Endothelial cell of umbilical vein (primary cell): ENCODE measurements around the gene SAMD4A. TPM values are rescaled to one million over a fixed set of nuclear protein-coding genes. Genes with fewer than 3 reads are reported as not detected.

ENCODE experiments used
- BruUV-seq: library from RNA; stranded (reverse); fragments of 400-500 nt; replicated peaks from 2 replicates; lab custom pipeline; 2021; lab: Mats Ljungman, UMichigan
- CTCF ChIA-PET: fragments of 300-600, 350-600 bp; sonication (Branson Sonifier 250); formaldehyde crosslinking; loops from one replicate; lab custom pipeline; 2021; ENCODE audit warnings: antibody characterized with exemption, inconsistent platforms; lab: Charles Lee
- POLR2A ChIA-PET: fragments of 300-600, 350-600 bp; sonication (Branson Sonifier 250); formaldehyde crosslinking; loops from one replicate; lab custom pipeline; 2021; ENCODE audit warnings: antibody characterized with exemption, inconsistent platforms; lab: Charles Lee
- DNase-seq: peaks from one replicate; pipeline ENCODE4 v3.0.0-alpha.2; 2011; ENCODE audit warnings: low read depth, low spot score
- FAIRE-seq: peaks from 2 replicates; lab custom pipeline; 2011; peaks lifted over from hg19 to GRCh38; lab: Jason Lieb, UNC
- H2AFZ ChIP-seq: 2 replicates; pipeline ENCODE4 v1.6.0; 2012; ENCODE audit warnings: low read depth, low read length, control low read depth, inconsistent platforms
- H3K27ac ChIP-seq: 2 replicates; pipeline ENCODE4 v1.5.1; 2011; ENCODE audit warnings: low read depth, mild to moderate bottlenecking, control low read depth, low read length, moderate library complexity; ENCODE audit not compliant: insufficient read depth
- H3K27me3 ChIP-seq, 2 experiments: 2 replicates each; pipeline versions ENCODE4 v1.6.0 to v1.6.1; 2011; ENCODE audit warnings: low read length in 2 of 2, mixed read lengths in 1 of 2; ENCODE audit not compliant: control insufficient read depth in 2 of 2, insufficient read depth in 2 of 2
- H3K36me3 ChIP-seq, 2 experiments: 2 replicates in 1 of 2; 3 replicates in 1 of 2; pipeline ENCODE4 v1.5.1; 2011; ENCODE audit warnings: low read length in 2 of 2, mild to moderate bottlenecking in 1 of 2, moderate library complexity in 1 of 2; ENCODE audit not compliant: control insufficient read depth in 2 of 2, insufficient read depth in 2 of 2; ENCODE audit errors: extremely low read depth in 1 of 2
- H3K4me1 ChIP-seq: 3 replicates; pipeline ENCODE4 v1.5.1; 2011; ENCODE audit warnings: mild to moderate bottlenecking, low read length; ENCODE audit not compliant: control insufficient read depth, insufficient read depth; ENCODE audit errors: extremely low read depth
- H3K4me2 ChIP-seq: 2 replicates; pipeline ENCODE4 v1.6.1; 2011; ENCODE audit warnings: low read length, control low read depth, mixed read lengths; ENCODE audit not compliant: insufficient read depth
- H3K4me3 ChIP-seq, 3 experiments: fragments of 200-600 bp in 1 of 3; sonication (generic), shearing (Covaris generic) in 1 of 3; replicated peaks in 1 of 3; 2 replicates each; pipeline ENCODE4 v1.5.1; 2011 to 2016; ENCODE audit warnings: control low read depth in 3 of 3, low read length in 3 of 3, mild to moderate bottlenecking in 2 of 3, inconsistent platforms in 1 of 3, low read depth in 1 of 3, moderate library complexity in 1 of 3; ENCODE audit not compliant: insufficient read depth in 1 of 3
- H3K79me2 ChIP-seq: 2 replicates; pipeline ENCODE4 v1.6.0; 2012; ENCODE audit warnings: low read length, inconsistent platforms; ENCODE audit not compliant: control insufficient read depth, insufficient read depth
- H3K9ac ChIP-seq: replicated peaks from 2 replicates; pipeline ENCODE3; 2011; ENCODE audit warnings: low read length, control low read depth; ENCODE audit not compliant: insufficient read depth; ENCODE audit errors: extremely low read depth
- H3K9me1 ChIP-seq: replicated peaks from 3 replicates; pipeline ENCODE4 v1.6.0; 2011; ENCODE audit warnings: mild to moderate bottlenecking, low read length; ENCODE audit not compliant: control insufficient read depth, insufficient read depth; ENCODE audit errors: extremely low read depth
- H3K9me3 ChIP-seq: replicated peaks from 2 replicates; pipeline ENCODE4 v1.5.1; 2012; ENCODE audit warnings: low read length, inconsistent platforms; ENCODE audit not compliant: control insufficient read depth, insufficient read depth
- H4K20me1 ChIP-seq: replicated peaks from 2 replicates; pipeline ENCODE3; 2011; ENCODE audit warnings: mild to moderate bottlenecking, low read length; ENCODE audit not compliant: control insufficient read depth, insufficient read depth; ENCODE audit errors: extremely low read depth
- CTCF ChIP-seq, 2 donors: IDR thresholded peaks; 1 replicate in 1 of 2; 2 replicates in 1 of 2; pipeline ENCODE4 v1.5.1; 2011; ENCODE audit warnings: low read length in 2 of 2, mild to moderate bottlenecking in 2 of 2, moderate library complexity in 2 of 2, control low read depth in 1 of 2, inconsistent platforms in 1 of 2, low read depth in 1 of 2; ENCODE audit not compliant: insufficient read depth in 1 of 2; ENCODE audit errors: extremely low read depth in 1 of 2
- EZH2 ChIP-seq: IDR thresholded peaks from 2 replicates; pipeline ENCODE4 v1.6.1; 2012; ENCODE audit warnings: borderline replicate concordance, low read depth, mild to moderate bottlenecking, moderate library complexity, low read length, inconsistent platforms; ENCODE audit not compliant: severe bottlenecking
- JUN ChIP-seq: IDR thresholded peaks from 2 replicates; pipeline ENCODE4 v1.6.1; 2011; ENCODE audit warnings: borderline replicate concordance, low read depth; ENCODE audit not compliant: insufficient read length, insufficient read depth
- MYC ChIP-seq: IDR thresholded peaks from one replicate; pipeline ENCODE4 v1.6.1; 2011; ENCODE audit warnings: mild to moderate bottlenecking, low read depth, low read length
- POLR2A ChIP-seq: IDR thresholded peaks from 2 replicates; pipeline ENCODE4 v1.6.1; 2012; ENCODE audit warnings: low read depth, mild to moderate bottlenecking, control low read depth, low read length
- POLR2AphosphoS5 ChIP-seq: IDR thresholded peaks from 2 replicates; pipeline ENCODE4 v1.6.1; 2012; ENCODE audit warnings: low read depth, mild to moderate bottlenecking, control low read depth, low read length, moderate library complexity; ENCODE audit not compliant: insufficient read depth
- dilution Hi-C: fragments of 300-500 bp; cut with MboI; formaldehyde crosslinking; loops from one replicate; pipeline ENCODE4 v1.15.0; 2019; ENCODE audit warnings: low sequenced_read_pairs; ENCODE audit not compliant: extremely low pct_ligation_motif_present
- intact Hi-C: fragments of 100-400 bp; cut with micrococcal nuclease; formaldehyde crosslinking; loops from one replicate; pipeline ENCODE4 v1.10.0; 2022
- polyA plus RNA-seq, 4 experiments: library from polyadenylated mRNA; depleted of rRNA in 3 of 4; stranded (reverse) in 3 of 4; unstranded in 1 of 4; fragments of >200 nt; gene quantifications; 2 replicates each; pipeline versions ENCODE4 v1.2.1 to v1.2.3, GENCODE V29; 2011 to 2012; ENCODE audit warnings: missing spikeins in 1 of 4
- total RNA-seq: library from RNA; stranded (reverse); gene quantifications from 2 replicates; pipeline ENCODE4 v1.2.3, GENCODE V29; 2021
- TF ChIP-seq, protein P1 (sequence below): IDR thresholded peaks from 2 replicates; pipeline ENCODE4 v1.6.1; 2011; ENCODE audit not compliant: insufficient read depth, insufficient read length

The SAMD4A gene
- total and polyA plus RNA-seq, 2 donors (not counting 3 experiments of a cell fraction or from before 2014, with no cell fraction given), result 37.7 to 95.3 TPM

DNA sequence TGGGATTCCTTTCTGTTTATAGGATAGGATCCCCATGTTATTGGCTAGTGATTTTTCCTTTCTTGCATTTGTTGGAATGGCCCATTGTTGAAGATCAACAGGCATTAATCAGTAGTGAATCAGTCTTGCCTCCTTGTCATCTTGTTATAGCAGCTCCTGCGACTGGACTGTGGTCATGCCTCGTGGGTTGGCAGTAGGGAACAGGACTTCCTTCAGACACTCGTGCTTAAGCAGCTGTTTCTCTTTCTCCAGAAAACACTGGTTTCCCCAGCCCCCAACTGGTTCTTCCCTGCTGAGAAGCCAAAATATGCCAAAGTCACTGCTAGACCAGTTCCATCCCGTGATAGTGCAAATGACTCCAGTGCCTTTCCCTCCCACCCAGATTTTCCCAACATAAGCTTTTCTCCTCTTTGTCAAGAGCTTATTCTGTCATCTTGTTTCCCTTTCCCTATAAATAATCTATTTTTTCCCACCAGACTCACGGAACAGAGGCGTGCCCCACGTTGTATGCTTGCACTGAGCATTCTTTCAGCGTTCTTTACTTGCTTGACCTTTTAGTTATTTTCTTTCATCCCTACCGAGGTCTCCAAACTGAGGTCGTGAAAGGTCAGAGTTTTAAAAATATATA lies 83.5 kb downstream of the SAMD4A start:
- Histone ChIP-seq H2AFZ (no peak overlapping the region), H4K20me1 (no peaks in the 10 kb centered on the region), H3K9me3 (no peaks in the 10 kb centered on the region), H3K4me2 (peak overlapping the region; percentile 93), H3K9ac (peak overlapping the region; percentile 100), H3K9me1 (no peaks in the 10 kb centered on the region), H3K4me3 (no peak overlapping the region), H3K27ac (peak overlapping the region; percentile 100), H3K27me3 (no peaks in the 10 kb centered on the region), H3K4me1 (peaks cover 62% of the 10 kb centered on the region), H3K36me3 (no peaks in the 10 kb centered on the region), H3K79me2 (peaks cover 66% of the 10 kb centered on the region)
- POLR2A ChIA-PET, result interaction anchor here (1.7 kb wide), 1 partner anchor 85 kb away, joined by 5 read pairs; no protein-coding TSS in a partner anchor
- TF ChIP-seq MYC (peak; percentile 68), CTCF (IDR thresholded peaks at IDR 0.05; ENCODE audit: extremely low read depth in 1 of 2, insufficient read depth in 1 of 2, low read depth in 1 of 2, low read length in 2 of 2) (no peak), JUN (peak; percentile 46), EZH2 (no peak), POLR2AphosphoS5 (peak; percentile 85), POLR2A (peak; percentile 36)
- TF ChIP-seq, protein P1, sequence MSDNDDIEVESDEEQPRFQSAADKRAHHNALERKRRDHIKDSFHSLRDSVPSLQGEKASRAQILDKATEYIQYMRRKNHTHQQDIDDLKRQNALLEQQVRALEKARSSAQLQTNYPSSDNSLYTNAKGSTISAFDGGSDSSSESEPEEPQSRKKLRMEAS, result peak; percentile 82
- CTCF ChIA-PET, result interaction anchor here (0.6 to 1.7 kb wide), 9 partner anchors 12 to 124 kb away, joined by 3 to 9 read pairs (median 4); no protein-coding TSS in a partner anchor
- intact Hi-C loops (no loop called here), dilution Hi-C loops (no loop called here)
- FAIRE-seq, result peak; percentile 60
- BruUV-seq, result no TSS peak
- peak; percentile 93 for DNase-seq
